H9 (cell line): ENCODE measurements around the gene MYO7B. TPM values are rescaled to one million over a fixed set of nuclear protein-coding genes. Genes with fewer than 3 reads are reported as not detected.
A peak's percentile ranks its signal among the peaks of the same experiment; 100 is the strongest.

Experiments used
- DNase-seq: peaks from one replicate; pipeline ENCODE4 v3.0.0-alpha.2; 2017
- H2AFZ ChIP-seq: one replicate; pipeline ENCODE4 v1.6.1; 2013; ENCODE audit warnings: mild to moderate bottlenecking, low read length, control low read depth, moderate library complexity
- H2AK5ac ChIP-seq: 2 replicates; pipeline ENCODE4 v1.6.1; 2013; ENCODE audit warnings: low read length, control low read depth, mixed read lengths; ENCODE audit not compliant: insufficient read length
- H2BK120ac ChIP-seq: one replicate; pipeline ENCODE4 v1.6.1; 2013; ENCODE audit warnings: low read depth, mild to moderate bottlenecking, low read length, control low read depth, inconsistent platforms; ENCODE audit not compliant: poor library complexity, severe bottlenecking
- H2BK12ac ChIP-seq: 2 replicates; pipeline ENCODE4 v1.6.1; 2013; ENCODE audit warnings: low read length, control low read depth, mixed read lengths, low read depth; ENCODE audit not compliant: insufficient read length
- H2BK15ac ChIP-seq: 2 replicates; pipeline ENCODE4 v1.6.1; 2013; ENCODE audit warnings: low read depth, low read length, control low read depth
- H2BK20ac ChIP-seq: one replicate; pipeline ENCODE4 v1.6.1; 2013; ENCODE audit warnings: low read depth, mild to moderate bottlenecking, low read length, control low read depth, inconsistent platforms; ENCODE audit not compliant: poor library complexity, severe bottlenecking
- H2BK5ac ChIP-seq: 2 replicates; pipeline ENCODE4 v1.6.1; 2013; ENCODE audit warnings: low read length, control low read depth, mixed read lengths; ENCODE audit not compliant: insufficient read length
- H3K14ac ChIP-seq: 2 replicates; pipeline ENCODE4 v1.6.1; 2013; ENCODE audit warnings: low read length, control low read depth; ENCODE audit not compliant: insufficient read depth
- H3K18ac ChIP-seq: 2 replicates; pipeline ENCODE4 v1.6.1; 2013; ENCODE audit warnings: low read depth, mild to moderate bottlenecking, mixed read lengths, low read length, control low read depth; ENCODE audit not compliant: insufficient read length
- H3K23ac ChIP-seq: 2 replicates; pipeline ENCODE4 v1.6.1; 2013; ENCODE audit warnings: low read length, control low read depth, mixed read lengths, low read depth; ENCODE audit not compliant: insufficient read length
- H3K23me2 ChIP-seq: 2 replicates; pipeline ENCODE4 v1.6.1; 2013; ENCODE audit warnings: low read depth, mild to moderate bottlenecking, mixed read lengths, low read length, control low read depth; ENCODE audit not compliant: insufficient read length, poor library complexity, severe bottlenecking
- H3K27ac ChIP-seq: 2 replicates; pipeline ENCODE4 v1.5.1; 2013; ENCODE audit warnings: low read length, control low read depth, mixed read lengths, low read depth; ENCODE audit not compliant: insufficient read length
- H3K27me3 ChIP-seq: 2 replicates; pipeline ENCODE4 v1.6.1; 2013; ENCODE audit warnings: low read length, control low read depth, inconsistent platforms; ENCODE audit not compliant: insufficient read depth
- H3K4ac ChIP-seq: 2 replicates; pipeline ENCODE4 v1.6.1; 2013; ENCODE audit warnings: low read depth, mild to moderate bottlenecking, control low read depth, inconsistent platforms, low read length, moderate library complexity
- H3K4me1 ChIP-seq: 2 replicates; pipeline ENCODE4 v1.6.1; 2013; ENCODE audit warnings: low read length, control low read depth, inconsistent platforms; ENCODE audit not compliant: insufficient read depth
- H3K4me2 ChIP-seq: 2 replicates; pipeline ENCODE4 v1.6.1; 2013; ENCODE audit warnings: low read length, control low read depth, mixed read lengths; ENCODE audit not compliant: insufficient read length, insufficient read depth
- H3K56ac ChIP-seq: 2 replicates; pipeline ENCODE4 v1.6.1; 2013; ENCODE audit warnings: low read depth, mild to moderate bottlenecking, mixed read lengths, low read length, control low read depth; ENCODE audit not compliant: insufficient read length
- H3K79me1 ChIP-seq: 2 replicates; pipeline ENCODE4 v1.6.1; 2013; ENCODE audit warnings: low read depth, mild to moderate bottlenecking, moderate library complexity, low read length, control low read depth, inconsistent platforms; ENCODE audit not compliant: insufficient read depth, poor library complexity, severe bottlenecking
- H3K79me2 ChIP-seq: 2 replicates; pipeline ENCODE4 v1.6.1; 2013; ENCODE audit warnings: low read length, control low read depth, inconsistent platforms; ENCODE audit not compliant: insufficient read depth
- H3K9ac ChIP-seq: 2 replicates; pipeline ENCODE4 v1.6.1; 2013; ENCODE audit warnings: low read length, control low read depth, mixed read lengths; ENCODE audit not compliant: insufficient read length; ENCODE audit errors: extremely low read depth
- H3K9me3 ChIP-seq: one replicate; pipeline ENCODE4 v1.6.1; 2013; ENCODE audit warnings: low read depth, low read length, inconsistent platforms; ENCODE audit not compliant: control insufficient read depth
- H3T11ph ChIP-seq: one replicate; pipeline ENCODE4 v1.6.1; 2013; ENCODE audit warnings: mild to moderate bottlenecking, low read length, control low read depth, inconsistent platforms
- H4K20me1 ChIP-seq: one replicate; pipeline ENCODE4 v1.6.1; 2013; ENCODE audit not compliant: control insufficient read depth, insufficient read length, insufficient read depth
- H4K5ac ChIP-seq: 2 replicates; pipeline ENCODE4 v1.6.1; 2013; ENCODE audit warnings: low read depth, mild to moderate bottlenecking, mixed read lengths, low read length, control low read depth; ENCODE audit not compliant: insufficient read length
- H4K8ac ChIP-seq: replicated peaks from 2 replicates; pipeline ENCODE4 v1.6.1; 2013; ENCODE audit warnings: low read length, control low read depth, mixed read lengths, low read depth; ENCODE audit not compliant: insufficient read length
- H4K91ac ChIP-seq: 2 replicates; pipeline ENCODE4 v1.6.1; 2013; ENCODE audit warnings: low read depth, mild to moderate bottlenecking, moderate library complexity, mixed read lengths, low read length, control low read depth; ENCODE audit not compliant: insufficient read length
- H3K27ac Mint-ChIP-seq, 3 experiments: 2 replicates in 2 of 3; 3 replicates in 1 of 3; pipeline ENCODE4 v1.8.0; 2020 to 2021; ENCODE audit warnings: mixed read lengths in 3 of 3, mild to moderate bottlenecking in 1 of 3, moderate library complexity in 1 of 3
- H3K27me3 Mint-ChIP-seq: 2 replicates; pipeline ENCODE4 v1.8.0; 2021; ENCODE audit warnings: low read depth, mild to moderate bottlenecking, moderate library complexity, mixed read lengths
- H3K36me3 Mint-ChIP-seq, 3 experiments: 2 replicates in 2 of 3; 3 replicates in 1 of 3; pipeline ENCODE4 v1.8.0; 2020 to 2021; ENCODE audit warnings: low read depth in 3 of 3, mixed read lengths in 3 of 3; ENCODE audit not compliant: insufficient read depth in 1 of 3
- H3K4me1 Mint-ChIP-seq, 2 experiments: 2 replicates each; pipeline ENCODE4 v1.8.0; 2020; ENCODE audit warnings: mixed read lengths in 2 of 2
- H3K4me3 Mint-ChIP-seq, 2 experiments: 2 replicates in 1 of 2; 3 replicates in 1 of 2; pipeline ENCODE4 v1.8.0; 2020 to 2021; ENCODE audit warnings: mild to moderate bottlenecking in 2 of 2, mixed read lengths in 2 of 2, moderate library complexity in 1 of 2
- H3K9me3 Mint-ChIP-seq, 2 experiments: 2 replicates in 1 of 2; 3 replicates in 1 of 2; pipeline ENCODE4 v1.8.0; 2020; ENCODE audit warnings: mild to moderate bottlenecking in 2 of 2, mixed read lengths in 2 of 2, moderate library complexity in 1 of 2
- WGBS: extraction: QIAGEN DNeasy Blood & Tissue Kit; methylation state at CpG from one replicate; pipeline ENCODE4 v1.1.7; 2013; ENCODE audit warnings: missing lambda C conversion rate, low lambda C conversion rate, mixed read lengths; ENCODE audit not compliant: insufficient read length; ENCODE audit errors: extremely low coverage; 5-methylcytosine and 5-hydroxymethylcytosine counted together
- total RNA-seq: library from RNA; stranded (reverse); gene quantifications from 2 replicates; pipeline ENCODE4 v1.2.1, GENCODE V29; 2021
- TF ChIP-seq, protein P1 (sequence below): fragments of 200-600 bp; sonication (generic); conservative IDR thresholded peaks from 3 replicates; pipeline ENCODE4 v1.8.0; 2021; ENCODE audit warnings: antibody characterized with exemption, mild to moderate bottlenecking

The MYO7B gene
- total RNA-seq, 1 experiment from 2014 or later = not detected

DNA sequence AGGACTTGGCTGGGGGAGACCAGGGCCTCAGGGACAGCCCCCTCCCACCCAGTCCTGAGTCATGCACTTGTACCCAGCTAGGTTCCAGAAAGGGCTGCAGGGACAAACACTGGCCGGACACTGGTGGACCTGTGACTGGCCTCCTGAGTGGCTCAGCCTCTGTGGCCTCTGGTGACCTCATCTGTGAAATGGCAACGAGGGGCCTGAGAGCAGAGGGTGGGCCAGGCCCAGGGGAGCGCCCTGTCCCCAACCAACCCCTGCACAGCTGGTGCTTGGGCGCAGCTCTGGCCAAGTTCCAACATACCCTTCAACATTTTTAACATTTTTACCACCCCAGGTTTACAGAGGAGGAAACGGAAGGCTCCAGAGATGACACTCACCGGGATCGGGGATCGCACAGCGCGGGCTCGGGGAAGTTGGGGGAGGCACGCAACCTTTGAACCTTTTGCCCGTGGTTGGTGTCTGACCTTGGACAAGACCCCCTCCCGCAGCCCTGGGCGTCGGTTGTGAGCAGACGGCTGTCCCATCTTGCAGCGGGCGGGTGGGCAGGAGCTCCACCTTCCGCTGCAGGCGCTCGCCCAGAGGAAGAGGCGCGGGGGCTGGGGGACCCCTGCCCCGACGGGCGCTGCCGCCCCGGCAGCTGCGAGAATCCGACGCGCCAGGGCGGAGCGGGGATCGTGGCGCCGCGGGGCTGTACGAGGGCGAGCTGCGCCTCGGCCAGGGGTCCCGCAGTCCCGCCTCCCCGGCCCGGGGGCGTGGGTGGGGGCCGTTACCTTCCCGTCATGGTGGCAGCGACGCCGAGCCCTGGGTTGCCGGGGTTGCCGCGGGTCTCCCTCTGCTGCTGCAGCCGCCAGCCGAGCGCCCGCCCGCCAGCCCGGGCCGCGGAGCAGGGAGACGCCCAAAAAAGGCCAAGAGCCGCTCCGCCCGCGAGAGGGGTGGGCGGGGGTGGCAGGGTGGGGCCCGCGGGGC lies 139.0 kb downstream of the MYO7B start:
- Histone ChIP-seq H3K4me1 (no peaks in the 10 kb centered on the region), H2BK120ac (no peak overlapping the region), H3K23me2 (peaks cover 6% of the 10 kb centered on the region), H2BK12ac (no peak overlapping the region), H3K4ac (no peak overlapping the region), H3K79me2 (no peaks in the 10 kb centered on the region), H3K56ac (no peak overlapping the region), H4K91ac (no peak overlapping the region), H3K23ac (no peak overlapping the region), H3K79me1 (no peaks in the 10 kb centered on the region), H2BK15ac (no peak overlapping the region), H4K8ac (no peak overlapping the region), H3T11ph (no peak overlapping the region), H3K9me3 (no peaks in the 10 kb centered on the region), H2AK5ac (no peak overlapping the region), H4K20me1 (no peaks in the 10 kb centered on the region), H3K9ac (no peak overlapping the region), H3K27me3 (peaks cover 13% of the 10 kb centered on the region), H3K18ac (no peak overlapping the region), H3K4me2 (peak overlapping the region; percentile 47), H4K5ac (no peak overlapping the region), H3K14ac (no peak overlapping the region; the same call in 1 of the 2 replicates), H2BK5ac (no peak overlapping the region), H2AFZ (no peak overlapping the region), H2BK20ac (no peak overlapping the region), H3K27ac (no peak overlapping the region)
- no peaks in the 10 kb centered on the region for H3K9me3 Mint-ChIP-seq
- H3K4me1 Mint-ChIP-seq = peaks cover 6 to 10% of the 10 kb centered on the region in 2 experiments; a peak in 3 of 4 replicates
- H3K27ac Mint-ChIP-seq = no peak overlapping the region
- peak overlapping the region; percentile 61 to 77 for H3K4me3 Mint-ChIP-seq
- peaks cover 83% of the 10 kb centered on the region for H3K27me3 Mint-ChIP-seq
- WGBS = no CpG with 5 or more reads among the region's 72 CpGs
- no peaks in the 10 kb centered on the region; a peak in 1 of 7 replicates for H3K36me3 Mint-ChIP-seq
- TF ChIP-seq, protein P1, sequence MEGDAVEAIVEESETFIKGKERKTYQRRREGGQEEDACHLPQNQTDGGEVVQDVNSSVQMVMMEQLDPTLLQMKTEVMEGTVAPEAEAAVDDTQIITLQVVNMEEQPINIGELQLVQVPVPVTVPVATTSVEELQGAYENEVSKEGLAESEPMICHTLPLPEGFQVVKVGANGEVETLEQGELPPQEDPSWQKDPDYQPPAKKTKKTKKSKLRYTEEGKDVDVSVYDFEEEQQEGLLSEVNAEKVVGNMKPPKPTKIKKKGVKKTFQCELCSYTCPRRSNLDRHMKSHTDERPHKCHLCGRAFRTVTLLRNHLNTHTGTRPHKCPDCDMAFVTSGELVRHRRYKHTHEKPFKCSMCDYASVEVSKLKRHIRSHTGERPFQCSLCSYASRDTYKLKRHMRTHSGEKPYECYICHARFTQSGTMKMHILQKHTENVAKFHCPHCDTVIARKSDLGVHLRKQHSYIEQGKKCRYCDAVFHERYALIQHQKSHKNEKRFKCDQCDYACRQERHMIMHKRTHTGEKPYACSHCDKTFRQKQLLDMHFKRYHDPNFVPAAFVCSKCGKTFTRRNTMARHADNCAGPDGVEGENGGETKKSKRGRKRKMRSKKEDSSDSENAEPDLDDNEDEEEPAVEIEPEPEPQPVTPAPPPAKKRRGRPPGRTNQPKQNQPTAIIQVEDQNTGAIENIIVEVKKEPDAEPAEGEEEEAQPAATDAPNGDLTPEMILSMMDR = no peak
- peak; percentile 35 for DNase-seq
